OCI-LY7 (cell line): ENCODE data around the gene GPR21. TPM values are rescaled to one million over a fixed set of nuclear protein-coding genes. Genes with fewer than 3 reads are reported as not detected.

ENCODE experiments used
- BruUV-seq: library from RNA; stranded (reverse); fragments of 400-500 nt; replicated peaks from 2 replicates; lab custom pipeline; 2021; lab: Mats Ljungman, UMichigan
- CTCF ChIA-PET: fragments of 300-600 bp; sonication (Branson Sonifier 250); formaldehyde crosslinking; loops from one replicate; lab custom pipeline; 2022; ENCODE audit warnings: antibody characterized with exemption; ENCODE audit not compliant: unreplicated experiment; lab: Charles Lee
- POLR2A ChIA-PET: fragments of 300-600 bp; sonication (Branson Sonifier 250); formaldehyde crosslinking; loops from one replicate; lab custom pipeline; 2022; ENCODE audit warnings: antibody characterized with exemption; lab: Charles Lee
- DNase-seq: peaks from one replicate; pipeline ENCODE4 v3.0.0-alpha.2; 2015; ENCODE audit warnings: low spot score
- H2AFZ ChIP-seq: fragments of 200-600 bp; sonication (generic), shearing (Covaris generic); 2 replicates; pipeline ENCODE4 v1.6.1; 2014; ENCODE audit warnings: mild to moderate bottlenecking, antibody characterized with exemption, low read length, moderate library complexity
- H3K27ac ChIP-seq: fragments of 200-600 bp; sonication (generic); 2 replicates; pipeline ENCODE4 v1.5.1; 2014; ENCODE audit warnings: mixed run types, low read depth, mild to moderate bottlenecking, moderate library complexity, low read length, inconsistent platforms; ENCODE audit not compliant: poor library complexity, severe bottlenecking
- H3K36me3 ChIP-seq: fragments of 200-600 bp; sonication (generic); 2 replicates; pipeline ENCODE4 v1.6.1; 2014; ENCODE audit warnings: mild to moderate bottlenecking, antibody characterized with exemption, low read length, moderate library complexity, mixed read lengths; ENCODE audit not compliant: insufficient read depth
- H3K4me1 ChIP-seq: fragments of 200-600 bp; sonication (generic); 2 replicates; pipeline ENCODE4 v1.5.1; 2014; ENCODE audit warnings: mild to moderate bottlenecking, low read length; ENCODE audit not compliant: insufficient read depth, poor library complexity, severe bottlenecking
- H3K4me2 ChIP-seq: fragments of 200-600 bp; sonication (generic); 2 replicates; pipeline ENCODE4 v1.6.1; 2014; ENCODE audit warnings: mild to moderate bottlenecking, low read length
- H3K4me3 ChIP-seq: fragments of 200-600 bp; sonication (generic); 2 replicates; pipeline ENCODE4 v1.5.1; 2014; ENCODE audit warnings: mild to moderate bottlenecking, low read depth, low read length; ENCODE audit not compliant: poor library complexity, severe bottlenecking
- H3K79me2 ChIP-seq: fragments of 200-600 bp; sonication (generic); 2 replicates; pipeline ENCODE4 v1.6.1; 2016; ENCODE audit warnings: low read depth, mild to moderate bottlenecking, low read length, moderate library complexity, mixed read lengths; ENCODE audit not compliant: insufficient read depth
- H3K9me2 ChIP-seq: fragments of 200-600 bp; sonication (generic); 2 replicates; pipeline ENCODE4 v1.6.1; 2016; ENCODE audit warnings: mild to moderate bottlenecking, low read length, mixed read lengths; ENCODE audit not compliant: insufficient read depth
- H3K9me3 ChIP-seq: fragments of 200-600 bp; sonication (generic); 2 replicates; pipeline ENCODE4 v1.6.1; 2014; ENCODE audit warnings: mild to moderate bottlenecking, mixed run types, low read length, mixed read lengths
- H4K20me1 ChIP-seq: fragments of 200-600 bp; sonication (generic); 2 replicates; pipeline ENCODE4 v1.6.1; 2014; ENCODE audit warnings: mild to moderate bottlenecking, antibody characterized with exemption, low read length, moderate library complexity, mixed read lengths; ENCODE audit not compliant: insufficient read depth
- EZH2phosphoT487 ChIP-seq: fragments of 200-600 bp; sonication (generic); IDR thresholded peaks from 2 replicates; pipeline ENCODE4 v1.6.1; 2018; ENCODE audit warnings: low read depth, borderline replicate concordance, mild to moderate bottlenecking, mixed run types, antibody characterized with exemption, low read length, moderate library complexity, mixed read lengths
- intact Hi-C: fragments of 100-400 bp; cut with micrococcal nuclease; formaldehyde crosslinking; loops from one replicate; pipeline ENCODE4 v1.10.0; 2022; ENCODE audit not compliant: unreplicated experiment
- total RNA-seq, 2 experiments: library from RNA; depleted of rRNA in 1 of 2; stranded (reverse); fragments of >200 nt in 1 of 2; shearing (Covaris generic) in 1 of 2; gene quantifications; 2 replicates each; pipeline ENCODE4 v1.2.3, GENCODE V29; 2014 to 2022
- TF ChIP-seq, protein P1 (sequence below): fragments of 200-600 bp; sonication (generic); conservative IDR thresholded peaks from 2 replicates; pipeline ENCODE4 v1.5.1; 2014; ENCODE audit warnings: mild to moderate bottlenecking, antibody characterized with exemption, low read length, moderate library complexity, mixed read lengths

Gene GPR21
- total RNA-seq, 2 experiments from 2014 or later: 0.25 TPM; not detected in 1

DNA sequence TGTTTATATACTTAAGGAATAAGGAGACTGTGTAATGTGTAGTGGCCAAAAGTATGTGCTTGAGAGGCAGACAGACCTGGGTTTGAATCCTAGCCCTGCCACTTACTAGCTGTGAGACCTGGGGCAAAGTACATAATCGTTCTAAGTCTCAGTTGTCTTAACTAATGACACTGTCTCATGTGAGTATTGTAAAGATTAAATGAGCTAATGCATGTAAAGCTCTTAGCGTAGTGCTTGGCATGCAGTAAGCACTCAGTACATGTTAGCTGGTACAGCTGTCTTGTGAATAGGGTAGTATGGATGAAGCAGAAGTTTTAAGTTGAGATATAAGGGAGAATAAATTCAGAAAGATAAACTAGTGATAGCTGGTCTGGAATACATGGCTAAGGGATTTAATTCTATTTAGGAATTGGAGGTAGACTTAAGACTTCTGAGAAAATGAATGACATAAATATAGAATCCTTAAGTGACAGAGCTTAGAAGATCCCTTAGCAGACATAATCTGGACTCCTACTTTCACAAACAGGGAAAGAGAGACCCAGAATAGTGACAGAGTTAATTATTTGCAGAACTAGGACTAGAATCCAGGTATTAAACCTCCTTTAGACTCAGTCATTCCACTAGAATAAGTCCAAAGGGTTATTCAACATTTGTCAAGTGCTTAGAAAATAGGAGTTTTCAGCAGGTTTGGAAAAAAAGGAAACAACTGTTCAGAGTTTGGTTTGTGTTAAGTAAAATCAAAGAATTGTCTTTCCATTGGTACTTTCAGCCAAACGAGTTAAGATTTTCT lies 13.1 kb downstream of the GPR21 start:
- Histone ChIP-seq H3K79me2 (no peaks in the 10 kb centered on the region), H3K27ac (no peak overlapping the region), H2AFZ (no peak overlapping the region), H3K36me3 (peaks cover 33% of the 10 kb centered on the region), H3K9me3 (peaks cover 4% of the 10 kb centered on the region; the same call in 1 of the 2 replicates), H3K9me2 (no peaks in the 10 kb centered on the region), H4K20me1 (no peaks in the 10 kb centered on the region), H3K4me2 (no peak overlapping the region), H3K4me1 (no peaks in the 10 kb centered on the region), H3K4me3 (no peak overlapping the region)
- TF ChIP-seq EZH2phosphoT487: no peak
- TF ChIP-seq, protein P1, sequence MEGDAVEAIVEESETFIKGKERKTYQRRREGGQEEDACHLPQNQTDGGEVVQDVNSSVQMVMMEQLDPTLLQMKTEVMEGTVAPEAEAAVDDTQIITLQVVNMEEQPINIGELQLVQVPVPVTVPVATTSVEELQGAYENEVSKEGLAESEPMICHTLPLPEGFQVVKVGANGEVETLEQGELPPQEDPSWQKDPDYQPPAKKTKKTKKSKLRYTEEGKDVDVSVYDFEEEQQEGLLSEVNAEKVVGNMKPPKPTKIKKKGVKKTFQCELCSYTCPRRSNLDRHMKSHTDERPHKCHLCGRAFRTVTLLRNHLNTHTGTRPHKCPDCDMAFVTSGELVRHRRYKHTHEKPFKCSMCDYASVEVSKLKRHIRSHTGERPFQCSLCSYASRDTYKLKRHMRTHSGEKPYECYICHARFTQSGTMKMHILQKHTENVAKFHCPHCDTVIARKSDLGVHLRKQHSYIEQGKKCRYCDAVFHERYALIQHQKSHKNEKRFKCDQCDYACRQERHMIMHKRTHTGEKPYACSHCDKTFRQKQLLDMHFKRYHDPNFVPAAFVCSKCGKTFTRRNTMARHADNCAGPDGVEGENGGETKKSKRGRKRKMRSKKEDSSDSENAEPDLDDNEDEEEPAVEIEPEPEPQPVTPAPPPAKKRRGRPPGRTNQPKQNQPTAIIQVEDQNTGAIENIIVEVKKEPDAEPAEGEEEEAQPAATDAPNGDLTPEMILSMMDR: no peak
- POLR2A ChIA-PET: interaction anchor here (1.0 to 1.7 kb wide), 3 partner anchors 10 to 25 kb away, joined by 3 to 7 read pairs (median 4); no protein-coding TSS in a partner anchor
- DNase-seq: no peak
- CTCF ChIA-PET: no interaction called here
- intact Hi-C loops: no loop called here
- BruUV-seq: no TSS peak

DNA sequence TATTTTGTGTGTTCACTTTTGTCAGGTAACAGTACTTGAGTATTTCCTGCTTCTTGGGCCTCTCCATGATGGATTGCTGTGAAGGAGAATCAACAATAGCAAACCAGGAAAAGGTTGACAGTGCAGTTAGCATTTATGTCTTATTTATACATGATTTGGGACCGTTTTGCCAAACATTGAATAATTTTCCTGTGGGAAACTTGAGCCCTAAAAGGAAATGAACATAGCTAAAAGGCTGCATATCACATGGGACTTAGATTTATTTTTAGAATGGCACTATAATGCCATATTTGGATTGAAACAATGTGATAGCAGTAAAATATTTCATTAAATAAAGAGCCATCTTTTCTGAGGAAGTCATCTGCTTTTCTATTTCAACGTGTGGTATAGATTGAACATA lies 15.3 kb downstream of the GPR21 start:
- Histone ChIP-seq H3K27ac (no peak overlapping the region), H4K20me1 (no peaks in the 10 kb centered on the region), H3K9me2 (no peaks in the 10 kb centered on the region), H2AFZ (no peak overlapping the region), H3K4me2 (no peak overlapping the region), H3K4me1 (no peaks in the 10 kb centered on the region), H3K36me3 (peaks cover 16% of the 10 kb centered on the region), H3K79me2 (no peaks in the 10 kb centered on the region), H3K4me3 (no peak overlapping the region), H3K9me3 (no peaks in the 10 kb centered on the region)
- CTCF ChIA-PET: no interaction called here
- DNase-seq: no peak
- TF ChIP-seq, protein P1: no peak
- no peak for TF ChIP-seq EZH2phosphoT487
- POLR2A ChIA-PET: interaction anchor here (0.6 to 0.7 kb wide), 2 partner anchors 167 to 213 kb away, joined by 3 read pairs; no protein-coding TSS in a partner anchor
- intact Hi-C loops: no loop called here
- no TSS peak for BruUV-seq
